ENCODE measurements around the gene PARK7.

PARK7 gene

GRCh38 chr1:8011016-8011415 is 49.5 kb downstream of the PARK7 start:
- no peak for DNase-seq

GRCh38 chr1:8011923-8012858 is 50.7 kb downstream of the PARK7 start:
- DNase-seq: no peak

GRCh38 chr1:8012955-8013354 is 51.4 kb downstream of the PARK7 start:
- no peak for DNase-seq

- no peak for DNase-seq
Observed at GRCh38 chr1:8013399-8013798, 51.9 kb downstream of the PARK7 start.

GRCh38 chr1:8013800-8014199 is 52.3 kb downstream of the PARK7 start:
- no peak for DNase-seq

- no peak for DNase-seq
Observed at GRCh38 chr1:8014381-8014988, 53.0 kb downstream of the PARK7 start.

GRCh38 chr1:8015036-8015808 is 53.7 kb downstream of the PARK7 start:
- peak; percentile 86 for DNase-seq

- peak; percentile 52 for DNase-seq
Observed at GRCh38 chr1:8015809-8016165, 54.3 kb downstream of the PARK7 start.

GRCh38 chr1:8016210-8016894 is 54.8 kb downstream of the PARK7 start:
- no peak for DNase-seq

- DNase-seq: no peak
Observed at GRCh38 chr1:8016895-8017241, 55.4 kb downstream of the PARK7 start.

- peak; percentile 62 for DNase-seq
Observed at GRCh38 chr1:8017495-8018197, 56.1 kb downstream of the PARK7 start.

- DNase-seq: no peak
Observed at GRCh38 chr1:8018492-8019228, 57.1 kb downstream of the PARK7 start.

GRCh38 chr1:8019229-8019620 is 57.7 kb downstream of the PARK7 start:
- DNase-seq: no peak

GRCh38 chr1:8020032-8020431 is 58.5 kb downstream of the PARK7 start:
- DNase-seq: peak; percentile 57

- no peak for DNase-seq
Observed at GRCh38 chr1:8021676-8022266, 60.3 kb downstream of the PARK7 start.

GRCh38 chr1:8022395-8023286 is 61.1 kb downstream of the PARK7 start:
- no peak for DNase-seq

- DNase-seq: no peak
Observed at GRCh38 chr1:8023287-8023994, 61.9 kb downstream of the PARK7 start.

- DNase-seq: no peak
Observed at GRCh38 chr1:8023995-8024313, 62.4 kb downstream of the PARK7 start.

- no peak for DNase-seq
Observed at GRCh38 chr1:8024329-8024728, 62.8 kb downstream of the PARK7 start.
